ENCODE results near the gene RHBDD2. TPM values are rescaled to one million over a fixed set of nuclear protein-coding genes. Genes with fewer than 3 reads are reported as not detected.

Gene RHBDD2
- total and polyA plus RNA-seq, 9 of the 15 experiments (the other 6 are each of a cell fraction or from before 2014, with no cell fraction given): 3.3 to 36.7 (median 17.9) TPM

GRCh38 chr7:75878769-75879611, at the start of gene RHBDD2 (continued):
- TF ChIP-seq E2F8 (IDR thresholded peaks at IDR 0.05; ENCODE audit: low read depth, partially characterized antibody): peak; percentile 81
- no peak for TF ChIP-seq ZNF212 (CRISPR knock-in tag; IDR thresholded peaks at IDR 0.05)
- TF ChIP-seq NFIC (IDR thresholded peaks at IDR 0.05): peak; percentile 78
- TF ChIP-seq NUFIP1 (IDR thresholded peaks at IDR 0.05; ENCODE audit: partially characterized antibody): no peak
- TF ChIP-seq U2AF1 (optimal IDR thresholded peaks at IDR 0.05; ENCODE audit: low read depth, low read length): no peak
- no peak for TF ChIP-seq ZBTB12 (CRISPR knock-in tag; IDR thresholded peaks at IDR 0.05)
- TF ChIP-seq CREB3 (tag; conservative IDR thresholded peaks at IDR 0.05; ENCODE audit: low read depth): no peak
- TF ChIP-seq SUPT5H (IDR thresholded peaks at IDR 0.05): peak; percentile 91
- TF ChIP-seq FOS (IDR thresholded peaks at IDR 0.05; ENCODE audit: extremely low read depth, insufficient read length): no peak
- TF ChIP-seq TFAM (CRISPR knock-in tag; conservative IDR thresholded peaks at IDR 0.05): no peak
- no peak for TF ChIP-seq ZNF785 (CRISPR knock-in tag; IDR thresholded peaks at IDR 0.05)
- TF ChIP-seq SMAD2 (IDR thresholded peaks at IDR 0.05; ENCODE audit: low read depth, low read length): no peak
- TF ChIP-seq SMARCC2 (IDR thresholded peaks at IDR 0.05; ENCODE audit: low read depth): no peak
- no peak for TF ChIP-seq CBFA2T3 (IDR thresholded peaks at IDR 0.05)
- 0 out of 4 replicates have a peak, but pooled peaks of 1 of the 2 experiments have one; percentile 6 for TF ChIP-seq TRIM24 (IDR thresholded peaks at IDR 0.05)
- TF ChIP-seq ZNF324 (CRISPR knock-in tag; IDR thresholded peaks at IDR 0.05): no peak
- no peak for TF ChIP-seq KAT2B (IDR thresholded peaks at IDR 0.05; ENCODE audit: low read depth, low read length)
- no peak for TF ChIP-seq RBM15 (IDR thresholded peaks at IDR 0.05; ENCODE audit: insufficient read depth, low read length)
- peak; percentile 16 for TF ChIP-seq NFYB (IDR thresholded peaks at IDR 0.05; ENCODE audit: extremely low read depth, insufficient read length)
- no peak for TF ChIP-seq BACH1 (tag; IDR thresholded peaks at IDR 0.05)
- TF ChIP-seq POLR2A (conservative IDR thresholded peaks at IDR 0.05): peak; percentile 90
- TF ChIP-seq MYNN (IDR thresholded peaks at IDR 0.05): peak; percentile 43; the same call in 1 of the 2 replicates
- TF ChIP-seq MYNN (CRISPR knock-in tag; IDR thresholded peaks at IDR 0.05): no peak
- no peak for TF ChIP-seq NFE2 (IDR thresholded peaks at IDR 0.05; ENCODE audit: low read depth)
- TF ChIP-seq ZNF121 (CRISPR knock-in tag; conservative IDR thresholded peaks at IDR 0.05): no peak
- 0 out of 2 replicates have a peak, but pooled peaks have one; percentile 69 for TF ChIP-seq CBFB (CRISPR knock-in tag; IDR thresholded peaks at IDR 0.05)
- no peak for TF ChIP-seq SMAD1 (IDR thresholded peaks at IDR 0.05; ENCODE audit: low read depth, low read length, partially characterized antibody)
- no peak for TF ChIP-seq ZNF507 (tag; conservative IDR thresholded peaks at IDR 0.05)

Data from K562 (cell line).